Endothelial cell of hepatic sinusoid (primary cell): Measurements from ENCODE around the gene TYRP1.

Source experiments
- in situ Hi-C: cut with HindIII; loops from 2 replicates; pipeline ENCODE4 v1.10.0; 2017; ENCODE audit warnings: low sequenced_read_pairs

Gene TYRP1

GRCh38 chr9:12696931-12697622, 3.9 kb downstream of the TYRP1 start:
- in situ Hi-C loops = no loop called here

DNA sequence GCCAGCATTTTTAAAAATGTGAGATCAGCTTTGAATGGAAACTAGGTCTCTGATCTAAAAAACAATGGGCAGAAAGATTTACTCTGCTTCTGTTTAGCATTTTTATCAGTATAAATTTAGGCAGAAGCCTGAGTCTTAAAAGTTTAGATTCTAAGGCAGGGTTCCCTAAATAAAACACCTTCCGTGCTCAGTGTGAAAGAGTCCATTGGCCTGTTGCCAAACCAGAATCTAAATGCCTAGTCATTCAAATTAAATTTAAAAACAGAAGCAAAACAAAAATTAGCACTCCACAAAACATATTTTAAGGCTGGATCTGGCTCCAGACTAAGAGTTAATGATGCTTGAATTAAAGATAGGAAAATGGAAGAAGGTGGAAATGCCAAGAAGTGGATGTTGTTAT, 4.5 kb downstream of the TYRP1 start:
- in situ Hi-C loops = no loop called here

GRCh38 chr9:12698266-12698665, 5.1 kb downstream of the TYRP1 start:
- in situ Hi-C loops = no loop called here

DNA sequence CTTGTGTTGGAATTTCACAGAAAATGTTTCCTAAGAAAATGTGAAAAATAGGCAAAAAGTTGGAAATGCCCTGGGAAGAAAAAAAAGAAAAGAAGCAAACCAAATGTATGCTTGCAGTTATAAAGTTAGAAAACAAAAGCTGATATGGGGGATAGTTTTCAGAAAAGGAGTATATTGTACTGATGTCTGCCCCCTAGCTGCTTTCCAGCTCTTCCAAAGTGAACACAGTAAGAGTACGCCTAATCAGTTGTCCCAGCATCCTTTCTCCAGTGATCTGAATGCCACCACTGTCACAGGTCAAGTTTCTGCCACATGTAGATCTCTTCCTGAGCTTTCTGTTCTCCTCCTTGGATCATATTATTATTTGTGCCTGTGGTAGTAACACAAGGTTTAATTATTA, 5.8 kb downstream of the TYRP1 start:
- in situ Hi-C loops = no loop called here

DNA sequence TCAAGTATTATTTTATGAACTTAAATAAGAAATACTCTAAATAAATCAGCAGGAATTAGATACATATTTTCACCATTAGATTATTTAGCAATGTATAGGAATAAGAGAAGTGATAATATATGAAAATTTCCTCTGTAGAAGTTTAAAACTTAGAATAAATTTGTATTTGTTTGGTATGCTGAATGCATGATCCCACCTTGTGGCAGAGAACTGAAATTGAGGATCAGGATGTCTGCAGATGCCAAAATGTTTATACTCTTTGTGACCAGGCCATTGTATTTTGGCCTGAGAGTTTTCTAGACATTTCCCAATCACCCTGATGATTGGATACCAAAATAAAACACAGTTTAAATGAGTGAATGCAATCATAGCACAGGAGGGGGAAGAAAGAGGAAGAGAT, 6.3 kb downstream of the TYRP1 start:
- in situ Hi-C loops = no loop called here

DNA sequence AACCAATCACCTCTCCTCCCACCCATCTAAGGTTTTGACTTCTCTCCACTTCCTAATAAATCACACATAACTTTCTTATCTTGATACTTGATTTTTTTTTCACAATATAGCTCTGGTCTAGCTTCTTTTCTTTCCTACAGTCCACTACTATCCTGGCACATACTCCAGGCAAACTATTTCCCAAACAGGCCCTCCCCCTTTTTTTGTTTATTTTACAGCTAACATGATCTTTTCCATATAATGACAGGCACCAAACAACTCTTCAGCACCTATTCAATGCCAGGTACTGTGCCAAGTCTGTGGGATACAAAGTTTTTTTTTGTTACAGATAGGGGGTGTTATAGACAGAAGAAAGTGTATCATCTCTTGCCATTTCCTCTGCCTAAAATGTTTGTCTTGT, 7.9 kb downstream of the TYRP1 start:
- in situ Hi-C loops = no loop called here

DNA sequence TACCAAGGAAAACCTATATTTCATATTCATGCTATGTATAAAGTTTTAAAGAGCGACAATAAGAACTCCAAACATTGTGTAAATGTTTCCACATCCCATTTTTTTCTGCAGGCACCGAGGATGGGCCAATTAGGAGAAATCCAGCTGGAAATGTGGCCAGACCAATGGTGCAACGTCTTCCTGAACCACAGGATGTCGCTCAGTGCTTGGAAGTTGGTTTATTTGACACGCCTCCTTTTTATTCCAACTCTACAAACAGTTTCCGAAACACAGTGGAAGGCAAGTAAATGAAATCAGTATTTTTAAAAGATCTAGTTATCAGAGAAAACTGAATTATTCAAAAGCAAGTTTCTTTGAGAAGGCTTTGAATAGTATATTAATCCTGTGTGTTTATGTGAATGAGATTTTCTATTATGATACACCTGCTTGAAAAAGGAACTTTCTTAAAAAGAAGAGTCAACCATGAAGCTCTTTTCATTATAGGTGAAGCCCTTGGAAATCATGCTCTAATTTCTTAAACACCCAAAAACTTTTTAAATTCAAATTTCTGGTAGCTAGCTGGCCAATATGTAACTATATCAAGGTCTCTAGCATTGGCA, 9.1 kb downstream of the TYRP1 start:
- in situ Hi-C loops = no loop called here

DNA sequence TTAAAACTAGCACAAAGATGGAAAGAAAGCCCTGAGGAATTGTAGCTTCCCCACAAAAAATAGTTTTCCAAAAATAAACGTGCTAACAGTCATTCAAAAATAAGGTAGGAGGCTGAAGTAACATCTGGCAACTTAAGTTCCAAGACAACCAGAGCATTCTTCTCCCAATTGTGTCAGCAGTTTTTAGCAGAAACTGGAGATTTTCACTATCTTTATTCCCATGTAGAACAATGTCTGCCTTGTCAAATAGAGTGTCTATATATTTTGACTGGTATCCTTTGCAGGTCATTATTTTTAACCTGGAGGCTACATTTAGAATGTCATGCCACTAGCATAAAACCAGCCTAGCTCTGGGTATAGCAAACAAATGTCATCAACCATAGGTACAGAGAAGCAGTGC, 10.8 kb downstream of the TYRP1 start:
- in situ Hi-C loops = no loop called here

DNA sequence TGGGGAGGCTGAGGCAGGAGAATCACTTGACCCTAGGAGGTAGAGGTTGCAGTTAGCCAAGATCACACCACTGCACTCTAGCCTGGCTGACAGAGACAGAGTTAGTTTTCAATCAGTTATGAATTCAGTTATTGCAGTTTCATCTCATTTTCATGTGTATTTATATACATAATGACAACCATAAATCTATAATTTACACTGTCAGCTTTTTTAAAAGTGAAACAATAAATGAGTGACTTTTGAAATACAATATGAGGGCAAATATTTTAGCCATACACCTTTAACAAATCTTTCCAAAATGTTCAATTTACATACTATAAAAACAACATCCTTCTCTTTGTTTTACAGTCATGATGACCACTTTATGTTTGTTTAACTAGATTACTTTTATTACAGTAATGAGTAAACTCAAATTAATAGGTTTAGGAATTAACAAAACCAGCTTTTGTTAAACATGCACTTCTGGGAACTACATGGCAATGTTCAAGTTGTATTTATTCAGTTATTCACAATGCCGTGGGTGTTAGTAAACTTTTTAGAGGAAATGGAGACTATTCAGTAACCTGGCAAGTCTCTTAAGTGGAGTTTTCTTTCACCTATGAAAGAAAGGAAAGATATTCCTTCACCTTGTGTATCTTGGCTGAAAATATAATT, 12.7 kb downstream of the TYRP1 start:
- in situ Hi-C loops = no loop called here

DNA sequence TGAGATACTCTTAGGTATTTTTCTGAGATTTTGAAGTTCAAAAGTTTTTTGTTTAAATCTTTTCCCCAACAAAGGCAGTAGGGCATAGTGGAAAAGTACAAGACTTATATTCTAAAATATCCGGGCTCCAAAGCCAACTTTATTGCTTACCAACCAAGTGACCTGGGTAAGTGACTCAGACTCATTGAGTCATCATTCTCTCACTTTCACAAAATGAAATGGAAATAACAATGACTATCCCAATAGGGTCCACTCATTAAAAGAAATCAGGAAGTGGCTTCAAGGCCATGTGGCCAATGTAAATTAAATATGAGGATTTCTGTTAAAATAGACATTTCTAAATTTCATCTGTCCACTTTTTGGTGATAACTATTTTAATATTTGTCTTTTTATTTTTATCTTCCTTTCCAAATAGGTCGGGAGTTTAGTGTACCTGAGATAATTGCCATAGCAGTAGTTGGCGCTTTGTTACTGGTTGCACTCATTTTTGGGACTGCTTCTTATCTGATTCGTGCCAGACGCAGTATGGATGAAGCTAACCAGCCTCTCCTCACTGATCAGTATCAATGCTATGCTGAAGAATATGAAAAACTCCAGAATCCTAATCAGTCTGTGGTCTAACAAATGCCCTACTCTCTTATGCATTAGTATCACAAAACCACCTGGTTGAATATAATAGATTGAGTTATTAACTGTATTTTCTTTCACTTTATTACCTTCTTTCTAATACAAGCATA, 15.5 kb downstream of the TYRP1 start:
- in situ Hi-C loops = no loop called here

DNA sequence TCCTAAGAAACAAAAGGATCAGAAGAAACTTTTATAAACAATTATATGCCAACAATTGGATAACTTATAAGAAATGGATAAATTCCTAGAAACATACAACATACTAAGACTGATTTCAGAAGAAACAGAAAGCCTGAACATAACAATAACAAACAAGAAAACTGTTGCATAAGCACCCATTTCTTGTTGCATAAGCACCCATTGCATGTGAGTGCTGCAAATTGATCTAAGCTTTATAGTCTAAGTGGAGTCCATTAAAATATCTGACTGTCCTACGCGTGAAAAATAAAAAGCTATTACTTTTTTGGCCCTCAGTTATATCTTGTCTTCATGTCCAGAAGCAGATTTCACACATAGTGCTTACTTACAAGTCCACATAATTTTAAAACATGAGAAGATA, 19.3 kb downstream of the TYRP1 start:
- in situ Hi-C loops = no loop called here

- in situ Hi-C loops = no loop called here
Observed at GRCh38 chr9:12715268-12715667, 22.1 kb downstream of the TYRP1 start.

DNA sequence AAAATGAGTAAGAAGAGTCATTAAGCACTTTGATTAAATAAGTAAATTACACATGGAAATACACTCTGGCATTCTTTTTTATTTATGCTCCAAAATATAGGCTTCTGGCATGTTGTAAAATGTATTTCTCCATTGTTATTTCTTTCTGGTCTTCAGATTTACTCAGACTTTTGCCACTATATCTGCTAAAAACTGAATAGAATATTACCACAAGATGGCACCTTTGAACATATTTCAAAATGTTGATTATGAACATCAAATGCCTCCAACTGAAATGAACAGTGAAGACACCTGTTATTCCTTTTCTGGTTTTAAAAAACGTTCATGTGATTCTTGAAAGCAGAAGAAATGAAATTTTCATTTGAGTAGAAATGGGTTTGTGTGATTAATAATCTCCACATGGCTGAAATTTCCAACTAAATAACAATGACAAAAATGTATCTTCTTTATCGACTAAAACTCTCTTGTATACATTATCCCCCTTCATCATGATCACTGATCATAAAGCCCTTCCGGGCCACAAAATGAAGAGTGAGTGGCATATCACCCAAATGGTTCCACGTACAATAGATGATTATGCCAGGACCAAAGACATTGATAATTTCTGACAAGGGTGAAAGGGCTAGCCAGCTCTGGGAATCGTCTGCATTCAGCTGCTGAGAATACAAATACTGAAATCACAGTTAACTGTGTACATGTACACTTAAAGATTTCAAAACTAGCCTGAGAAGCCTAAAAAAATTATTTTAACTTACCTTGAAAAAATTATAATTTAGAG, 23.8 kb downstream of the TYRP1 start:
- in situ Hi-C loops = no loop called here

- in situ Hi-C loops = no loop called here
Observed at GRCh38 chr9:12717907-12718306, 24.7 kb downstream of the TYRP1 start.

DNA sequence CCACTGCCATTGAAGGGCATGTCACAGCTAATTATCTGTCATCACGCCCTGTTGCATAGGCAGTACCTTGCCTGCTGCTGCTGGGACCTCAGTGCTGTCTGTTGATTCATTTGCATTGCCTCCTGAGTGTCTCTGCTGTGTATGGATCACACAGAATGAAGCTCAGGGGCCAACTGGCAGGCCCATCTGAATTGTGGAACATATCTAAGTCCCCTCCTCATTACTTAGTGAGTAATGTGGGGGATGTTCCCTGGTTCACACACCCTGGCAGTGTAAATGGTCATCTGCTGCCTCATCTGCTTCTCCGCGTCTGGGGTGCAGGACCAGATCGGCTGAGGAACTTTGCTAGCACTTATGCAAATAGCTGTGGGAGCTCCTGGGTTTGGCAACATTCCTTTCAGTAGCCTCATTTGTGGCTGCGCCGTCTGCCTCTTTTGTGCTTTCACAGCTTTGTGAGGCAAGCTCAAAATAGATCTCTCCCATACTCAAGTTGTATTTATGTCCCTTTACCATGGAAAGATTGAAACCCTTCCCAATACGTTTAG, 25.4 kb downstream of the TYRP1 start:
- in situ Hi-C loops = no loop called here

DNA sequence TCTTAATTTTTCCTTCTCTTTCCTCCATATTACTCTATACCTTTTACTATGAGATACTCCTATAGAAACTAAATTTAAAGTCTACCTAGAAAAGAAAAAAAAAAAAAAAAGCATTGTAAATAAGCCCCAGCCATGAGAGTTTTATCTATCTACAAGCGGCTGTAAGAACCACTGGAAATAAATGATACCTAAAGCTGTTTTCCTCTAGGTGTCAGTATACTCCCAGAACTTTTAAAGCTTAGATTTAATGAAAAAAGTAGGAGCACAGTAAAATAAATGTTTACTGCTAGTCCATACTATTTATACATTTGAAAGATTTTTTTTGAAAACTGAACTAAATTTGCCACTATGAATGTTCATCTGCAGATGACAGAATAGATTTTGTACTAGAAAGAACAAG, 26.2 kb downstream of the TYRP1 start:
- in situ Hi-C loops = no loop called here

DNA sequence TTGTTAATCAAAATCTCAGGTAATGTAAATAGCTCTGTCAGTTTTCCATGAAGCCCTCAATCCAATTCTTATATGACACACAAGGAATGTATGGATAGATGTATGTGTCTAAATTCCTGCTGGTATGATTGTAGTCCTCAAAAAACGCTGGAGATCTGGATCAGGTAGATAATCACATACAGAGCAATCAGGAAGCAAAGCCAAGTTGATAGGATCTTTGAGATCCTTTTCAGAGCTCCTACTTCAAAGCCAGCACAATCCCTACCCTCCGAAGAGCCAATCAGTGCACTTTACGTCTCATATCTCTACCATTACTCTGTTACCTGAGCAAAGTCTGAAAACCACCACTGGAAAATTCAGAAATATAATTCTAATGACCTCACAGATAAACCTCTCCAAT, 27.4 kb downstream of the TYRP1 start:
- in situ Hi-C loops = no loop called here

- in situ Hi-C loops = no loop called here
Observed at GRCh38 chr9:12722131-12722530, 28.9 kb downstream of the TYRP1 start.

GRCh38 chr9:12723409-12724028, 30.3 kb downstream of the TYRP1 start:
- in situ Hi-C loops = no loop called here

- in situ Hi-C loops = loop anchor here (5.0 kb wide), 1 partner anchor 91 kb away; no protein-coding TSS in a partner anchor
Observed at GRCh38 chr9:12726795-12727194, 33.6 kb downstream of the TYRP1 start.
